Body of pancreas (tissue), 4 donors: Measurements from ENCODE around the gene PPIL4. TPM values are rescaled to one million over a fixed set of nuclear protein-coding genes. Genes with fewer than 3 reads are reported as not detected.

Source experiments
- ATAC-seq: fragments of 150-250 bp; one replicate; pipeline ENCODE4 v1.9.1; 2016
- DNase-seq, 4 donors: peaks; one replicate each; pipeline ENCODE4 v3.0.0-alpha.2; 2019
- H3K27ac ChIP-seq, 4 donors: fragments of 200-600 bp; sonication (generic); 1 replicate in 3 of 4; 2 replicates in 1 of 4; pipeline versions ENCODE4 v1.5.1 to v1.6.1; 2016 to 2019; ENCODE audit warnings: mild to moderate bottlenecking in 1 of 4, mixed read lengths in 1 of 4, moderate library complexity in 1 of 4
- H3K27me3 ChIP-seq, 2 donors: fragments of 200-600 bp; sonication (generic); one replicate each; pipeline ENCODE4 v1.6.0; 2016; ENCODE audit warnings: mild to moderate bottlenecking in 1 of 2
- H3K36me3 ChIP-seq, 2 donors: fragments of 200-600 bp; sonication (generic); replicated peaks in 1 of 2; 2 replicates each; pipeline ENCODE4 v1.5.1; 2016; ENCODE audit warnings: low read depth in 2 of 2; ENCODE audit not compliant: insufficient read depth in 1 of 2
- H3K4me1 ChIP-seq: fragments of 200-600 bp; sonication (generic); one replicate; pipeline ENCODE4 v1.6.0; 2016
- H3K4me3 ChIP-seq, 2 donors: fragments of 200-600 bp; sonication (generic); 1 replicate in 1 of 2; 2 replicates in 1 of 2; pipeline ENCODE4 v1.5.1; 2016 to 2019
- H3K9me3 ChIP-seq, 3 donors: fragments of 200-600 bp; sonication (generic); 1 replicate in 2 of 3; 2 replicates in 1 of 3; pipeline ENCODE4 v1.5.1; 2016
- POLR2A ChIP-seq, 3 donors: fragments of 450-650 bp; IDR thresholded peaks; one replicate each; pipeline ENCODE4 v1.6.1; 2016; ENCODE audit warnings: antibody characterized with exemption in 3 of 3, mild to moderate bottlenecking in 2 of 3
- WGBS, 2 donors: methylation state at CpG; one replicate each; pipeline ENCODE4 v1.1.5; 2017; 5-methylcytosine and 5-hydroxymethylcytosine counted together
- intact Hi-C: fragments of 100-400 bp; cut with DNase I; formaldehyde crosslinking; loops from one replicate; pipeline ENCODE4 v1.15.1; 2023
- total RNA-seq, 2 donors: library from RNA; depleted of rRNA; stranded (reverse); fragments of >200 nt; gene quantifications; one replicate each; pipeline ENCODE4 v1.1.0, GENCODE V29; 2016
- TF ChIP-seq, protein P1 (sequence below), 7 experiments: fragments of 450-650 bp in 4 of 7; fragments of 200-600 bp in 3 of 7; sonication (generic) in 3 of 7; IDR thresholded peaks; one replicate each; pipeline ENCODE4 v1.5.1; 2016 to 2019; ENCODE audit warnings: antibody characterized with exemption in 7 of 7

PPIL4 gene
- total RNA-seq, 2 donors from 2014 or later = 14.5 to 24.1 TPM

GRCh38 chr6:149510793-149511512, 34.9 kb downstream of the PPIL4 start:
- H3K27ac ChIP-seq = no peak overlapping the region
- peaks cover 0 to 3% of the 10 kb centered on the region in 2 donors for H3K36me3 ChIP-seq
- no peaks in the 10 kb centered on the region for H3K27me3 ChIP-seq
- H3K4me3 ChIP-seq = no peak overlapping the region
- ATAC-seq = no peak
- 73 to 78% methylated on average over 4 of the region's 4 CpGs for WGBS, 2 donors
- no peaks in the 10 kb centered on the region for H3K9me3 ChIP-seq
- TF ChIP-seq, protein P1, sequence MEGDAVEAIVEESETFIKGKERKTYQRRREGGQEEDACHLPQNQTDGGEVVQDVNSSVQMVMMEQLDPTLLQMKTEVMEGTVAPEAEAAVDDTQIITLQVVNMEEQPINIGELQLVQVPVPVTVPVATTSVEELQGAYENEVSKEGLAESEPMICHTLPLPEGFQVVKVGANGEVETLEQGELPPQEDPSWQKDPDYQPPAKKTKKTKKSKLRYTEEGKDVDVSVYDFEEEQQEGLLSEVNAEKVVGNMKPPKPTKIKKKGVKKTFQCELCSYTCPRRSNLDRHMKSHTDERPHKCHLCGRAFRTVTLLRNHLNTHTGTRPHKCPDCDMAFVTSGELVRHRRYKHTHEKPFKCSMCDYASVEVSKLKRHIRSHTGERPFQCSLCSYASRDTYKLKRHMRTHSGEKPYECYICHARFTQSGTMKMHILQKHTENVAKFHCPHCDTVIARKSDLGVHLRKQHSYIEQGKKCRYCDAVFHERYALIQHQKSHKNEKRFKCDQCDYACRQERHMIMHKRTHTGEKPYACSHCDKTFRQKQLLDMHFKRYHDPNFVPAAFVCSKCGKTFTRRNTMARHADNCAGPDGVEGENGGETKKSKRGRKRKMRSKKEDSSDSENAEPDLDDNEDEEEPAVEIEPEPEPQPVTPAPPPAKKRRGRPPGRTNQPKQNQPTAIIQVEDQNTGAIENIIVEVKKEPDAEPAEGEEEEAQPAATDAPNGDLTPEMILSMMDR (IDR thresholded peaks at IDR 0.05) = no peak
- TF ChIP-seq POLR2A (IDR thresholded peaks at IDR 0.05) = no peak
- no peak for DNase-seq
- intact Hi-C loops = no loop called here
- no peaks in the 10 kb centered on the region for H3K4me1 ChIP-seq

DNA sequence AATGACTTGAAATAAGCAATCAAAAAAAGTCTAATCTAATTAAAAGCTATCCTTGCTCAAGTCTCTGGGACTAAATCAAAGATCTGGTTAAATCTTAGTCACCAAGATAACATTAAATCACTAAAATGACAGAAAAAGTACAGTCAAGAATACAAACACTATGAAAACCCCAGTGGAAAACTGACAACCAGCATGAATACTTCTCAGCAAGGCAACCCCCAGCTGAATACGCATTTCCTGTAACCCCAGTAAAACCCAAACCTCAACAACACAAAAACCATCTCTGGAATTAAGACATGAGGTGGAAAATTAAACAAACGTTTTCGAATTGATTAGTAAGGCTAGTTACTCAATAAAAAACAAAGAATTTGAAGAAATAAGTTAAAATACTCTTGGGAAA, 37.4 kb downstream of the PPIL4 start:
- no peaks in the 10 kb centered on the region for H3K9me3 ChIP-seq
- H3K27ac ChIP-seq = no peak overlapping the region
- ATAC-seq (no peak), DNase-seq (no peak)
- no peaks in the 10 kb centered on the region for H3K4me1 ChIP-seq
- no peaks in the 10 kb centered on the region for H3K27me3 ChIP-seq
- 44 to 45% methylated on average over 3 of the region's 3 CpGs for WGBS, 2 donors
- peaks cover 0 to 4% of the 10 kb centered on the region in 2 donors for H3K36me3 ChIP-seq
- H3K4me3 ChIP-seq = no peak overlapping the region
- intact Hi-C loops = no loop called here
- TF ChIP-seq, protein P1 (IDR thresholded peaks at IDR 0.05) = no peak
- TF ChIP-seq POLR2A (IDR thresholded peaks at IDR 0.05) = no peak

DNA sequence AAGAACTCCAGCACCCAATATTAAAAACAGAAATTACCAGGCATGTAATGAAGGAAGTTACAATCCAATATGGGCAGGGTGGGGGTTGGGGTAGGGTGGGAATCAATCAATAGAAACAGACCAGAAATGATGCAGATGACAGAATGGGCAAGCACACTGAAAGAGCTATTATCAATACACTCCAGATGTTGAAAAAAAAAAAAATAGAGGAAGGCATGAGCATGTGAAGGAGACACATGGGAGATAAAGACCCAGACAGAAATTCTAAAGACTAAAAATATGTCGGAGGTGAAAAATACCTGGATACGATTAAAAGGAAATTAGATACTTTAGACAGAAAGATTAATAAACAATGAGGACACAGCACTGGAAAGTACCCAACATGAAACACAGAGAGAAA, 42.0 kb downstream of the PPIL4 start:
- TF ChIP-seq POLR2A (IDR thresholded peaks at IDR 0.05) = no peak
- TF ChIP-seq, protein P1 (IDR thresholded peaks at IDR 0.05) = no peak
- Histone ChIP-seq H3K9me3 (no peaks in the 10 kb centered on the region), H3K27ac (no peak overlapping the region), H3K4me3 (no peak overlapping the region), H3K27me3 (no peaks in the 10 kb centered on the region), H3K4me1 (no peaks in the 10 kb centered on the region), H3K36me3 (peaks cover 0 to 2% of the 10 kb centered on the region in 2 donors)
- WGBS, 2 donors = 50 to 53% methylated on average over 2 of the region's 2 CpGs
- DNase-seq = no peak
- intact Hi-C loops = no loop called here
- no peak for ATAC-seq

DNA sequence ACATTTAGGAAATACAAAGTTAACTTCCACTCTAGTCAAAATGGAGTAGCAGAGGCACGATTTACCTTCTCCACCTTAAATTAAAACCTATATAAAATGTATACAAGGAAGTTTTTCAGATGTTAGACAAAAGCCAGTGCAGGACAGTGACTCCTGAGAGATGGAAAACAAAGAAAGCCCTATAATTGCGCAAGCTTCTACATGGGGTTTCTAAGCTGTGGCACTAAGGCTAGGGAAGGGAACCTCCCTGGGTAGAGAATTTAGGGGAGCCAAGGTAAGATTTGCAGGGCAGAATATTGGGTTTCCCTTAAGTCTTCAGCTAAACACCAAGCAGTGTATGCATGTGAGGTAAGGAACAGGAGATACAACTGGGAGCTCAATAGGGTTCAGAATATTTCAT, 42.6 kb downstream of the PPIL4 start:
- TF ChIP-seq, protein P1 (IDR thresholded peaks at IDR 0.05) = no peak
- no peak for TF ChIP-seq POLR2A (IDR thresholded peaks at IDR 0.05)
- H3K9me3 ChIP-seq = no peaks in the 10 kb centered on the region
- no peak overlapping the region for H3K27ac ChIP-seq
- H3K4me1 ChIP-seq = no peaks in the 10 kb centered on the region
- peaks cover 0 to 2% of the 10 kb centered on the region in 2 donors for H3K36me3 ChIP-seq
- 94 to 96% methylated on average over 2 of the region's 2 CpGs for WGBS, 2 donors
- intact Hi-C loops = no loop called here
- no peak overlapping the region for H3K4me3 ChIP-seq
- ATAC-seq = no peak
- H3K27me3 ChIP-seq = no peaks in the 10 kb centered on the region
- no peak for DNase-seq

GRCh38 chr6:149501768-149502167, 44.1 kb downstream of the PPIL4 start:
- WGBS, 2 donors = 91 to 93% methylated on average over 3 of the region's 3 CpGs
- no peak for TF ChIP-seq POLR2A (IDR thresholded peaks at IDR 0.05)
- TF ChIP-seq, protein P1 (IDR thresholded peaks at IDR 0.05) = no peak
- H3K27me3 ChIP-seq = no peaks in the 10 kb centered on the region
- intact Hi-C loops = no loop called here
- H3K9me3 ChIP-seq = no peaks in the 10 kb centered on the region
- H3K27ac ChIP-seq = no peak overlapping the region
- ATAC-seq = no peak
- H3K36me3 ChIP-seq = peaks cover 0 to 2% of the 10 kb centered on the region in 2 donors
- no peaks in the 10 kb centered on the region for H3K4me1 ChIP-seq
- no peak for DNase-seq
- H3K4me3 ChIP-seq = no peak overlapping the region
